Activated naive CD8-positive, alpha-beta T cell treated with anti-CD3 and anti-CD28 coated beads, Interleukin-2, amount 50 U/mL, for 24 hours (primary cell): ENCODE results near the gene ANO2.

Experiments
- ATAC-seq: fragments of 150-1000 bp; cut with Tn5 transposase; one replicate; pipeline ENCODE4 v1.10.0; 2021
- DNase-seq: peaks from one replicate; pipeline ENCODE4 v3.0.0; 2021
- H3K27ac Mint-ChIP-seq: one replicate; pipeline ENCODE4 v1.8.0; 2021; ENCODE audit warnings: mild to moderate bottlenecking, mixed read lengths
- H3K27me3 Mint-ChIP-seq: one replicate; pipeline ENCODE4 v1.8.0; 2021; ENCODE audit warnings: mixed read lengths
- H3K36me3 Mint-ChIP-seq: one replicate; pipeline ENCODE4 v1.8.0; 2021; ENCODE audit warnings: low read depth, mixed read lengths
- H3K4me1 Mint-ChIP-seq: one replicate; pipeline ENCODE4 v1.8.0; 2021; ENCODE audit warnings: mixed read lengths
- H3K4me3 Mint-ChIP-seq: one replicate; pipeline ENCODE4 v1.8.0; 2021; ENCODE audit warnings: mild to moderate bottlenecking, moderate library complexity, mixed read lengths
- H3K9me3 Mint-ChIP-seq: one replicate; pipeline ENCODE4 v1.8.0; 2021; ENCODE audit warnings: mixed read lengths

ANO2 gene

DNA sequence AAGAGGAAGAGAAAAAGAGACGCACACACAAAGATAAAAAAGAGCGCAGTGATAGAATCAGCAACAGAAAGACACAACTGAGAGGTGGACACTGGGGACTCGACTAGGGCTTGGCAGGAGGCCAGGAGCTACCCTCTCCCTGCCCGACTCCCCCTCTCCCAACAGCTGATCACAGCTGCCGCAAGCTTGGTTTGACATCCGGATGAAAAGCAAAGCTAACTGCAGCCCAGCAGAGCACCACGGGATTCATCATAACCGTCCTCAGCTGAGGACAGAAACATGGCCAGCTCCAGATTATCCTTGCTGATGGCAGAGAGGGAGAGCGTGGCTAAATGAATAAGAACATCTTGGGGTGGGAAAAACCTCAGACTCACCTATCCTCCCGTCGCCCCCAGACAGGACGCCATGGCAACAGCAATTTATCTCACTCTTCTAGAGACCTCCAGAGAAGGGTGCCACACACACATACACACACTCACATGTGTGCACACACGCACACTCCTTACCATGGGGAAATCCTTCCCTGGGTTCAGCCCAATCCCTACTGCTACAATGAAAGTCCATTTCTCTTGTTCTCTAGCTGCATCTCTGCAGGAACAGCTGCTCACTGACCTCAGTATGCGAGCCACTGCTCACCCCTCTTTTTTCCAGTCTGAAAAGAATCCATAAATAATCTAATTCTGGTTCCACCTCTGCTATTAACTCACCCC, 377.9 kb downstream of the ANO2 start:
- Mint-ChIP-seq H3K27me3 (peaks cover 7% of the 10 kb centered on the region), H3K4me1 (no peaks in the 10 kb centered on the region), H3K36me3 (no peaks in the 10 kb centered on the region), H3K9me3 (no peaks in the 10 kb centered on the region), H3K27ac (no peak overlapping the region), H3K4me3 (no peak overlapping the region)
- no peak for DNase-seq
- no peak for ATAC-seq

DNA sequence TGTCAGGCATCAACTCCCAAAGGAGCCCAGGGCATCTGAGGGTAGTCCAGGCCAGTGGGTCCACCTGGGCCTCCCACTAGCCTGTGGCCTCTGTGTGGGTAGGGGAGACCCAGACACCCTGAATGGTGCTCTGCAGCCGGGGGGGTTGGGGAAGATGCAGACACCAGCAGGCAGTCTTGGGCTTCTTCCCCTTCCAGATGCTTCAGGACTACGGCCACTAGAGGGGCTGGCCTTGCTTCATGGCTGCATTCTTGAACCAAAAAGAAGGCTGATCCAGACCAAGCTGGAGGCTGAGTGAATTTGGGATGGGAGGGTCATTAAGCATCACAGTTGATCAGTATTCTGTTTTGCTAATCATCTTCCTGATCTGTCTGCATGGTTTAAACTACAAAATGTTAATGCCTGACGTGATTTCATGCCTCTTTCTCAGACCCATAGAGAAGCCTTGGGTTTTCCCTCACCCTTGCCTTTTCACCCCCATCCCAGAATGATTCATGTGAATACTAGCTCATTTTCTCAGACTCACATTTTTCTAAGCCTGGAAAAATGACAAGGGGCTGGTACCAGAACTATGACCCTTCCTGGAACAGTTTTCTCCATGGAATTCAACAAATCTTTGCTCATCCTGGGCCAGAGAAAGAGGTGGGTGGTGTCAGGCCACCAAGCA, 379.0 kb downstream of the ANO2 start:
- no peaks in the 10 kb centered on the region for H3K9me3 Mint-ChIP-seq
- H3K27ac Mint-ChIP-seq = no peak overlapping the region
- peaks cover 7% of the 10 kb centered on the region for H3K27me3 Mint-ChIP-seq
- H3K4me3 Mint-ChIP-seq = no peak overlapping the region
- DNase-seq (no peak), ATAC-seq (no peak)
- H3K36me3 Mint-ChIP-seq = no peaks in the 10 kb centered on the region
- no peaks in the 10 kb centered on the region for H3K4me1 Mint-ChIP-seq

DNA sequence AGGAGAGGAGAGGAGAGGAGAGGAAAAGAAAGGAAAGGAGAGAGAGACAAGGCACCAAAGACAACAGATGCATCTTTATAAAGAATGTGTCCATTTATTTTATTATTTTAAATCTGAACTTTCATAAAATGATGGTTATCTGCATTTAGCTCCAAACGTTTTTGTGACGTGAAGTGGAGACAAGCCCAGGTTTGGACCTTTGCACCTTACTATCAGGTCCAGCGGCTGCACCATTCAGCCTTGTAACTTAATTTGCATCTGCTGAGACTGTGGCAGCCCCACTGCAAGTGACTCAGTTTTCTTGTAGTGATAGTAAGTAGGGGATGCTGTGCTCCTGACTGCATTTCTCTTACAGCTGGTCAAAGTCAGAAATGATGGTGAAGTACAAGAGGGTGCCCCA, 382.5 kb downstream of the ANO2 start:
- no peaks in the 10 kb centered on the region for H3K4me1 Mint-ChIP-seq

DNA sequence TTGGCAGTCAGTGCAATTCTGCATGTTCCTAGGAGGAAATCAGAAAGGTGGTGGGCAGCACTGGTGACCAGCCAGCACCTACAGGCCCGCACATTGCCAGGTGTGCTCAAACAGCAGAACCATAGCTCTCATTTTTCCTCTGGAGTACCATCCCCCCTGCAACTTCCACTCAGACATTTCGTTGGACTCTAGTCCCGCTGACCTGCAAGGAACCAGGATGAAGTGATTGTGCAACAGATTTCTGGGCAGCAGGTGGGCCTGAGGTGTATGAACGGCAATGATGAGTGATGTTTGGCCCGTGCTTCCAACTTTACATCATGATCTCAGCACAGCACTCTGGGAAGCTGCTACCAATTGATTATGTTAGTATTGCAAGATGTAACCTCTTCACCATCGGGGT, 383.2 kb downstream of the ANO2 start:
- DNase-seq (no peak), ATAC-seq (no peak)
- H3K27me3 Mint-ChIP-seq = peaks cover 15% of the 10 kb centered on the region
- H3K4me1 Mint-ChIP-seq = no peaks in the 10 kb centered on the region
- H3K4me3 Mint-ChIP-seq = no peak overlapping the region
- H3K27ac Mint-ChIP-seq = no peak overlapping the region
- no peaks in the 10 kb centered on the region for H3K36me3 Mint-ChIP-seq
- H3K9me3 Mint-ChIP-seq = no peaks in the 10 kb centered on the region

More for the DNA sequence above, 382.5 kb downstream of the ANO2 start:
- Mint-ChIP-seq H3K27me3 (peaks cover 17% of the 10 kb centered on the region), H3K27ac (no peak overlapping the region), H3K4me3 (no peak overlapping the region), H3K36me3 (no peaks in the 10 kb centered on the region), H3K9me3 (no peaks in the 10 kb centered on the region)
- ATAC-seq (no peak), DNase-seq (no peak)

DNA sequence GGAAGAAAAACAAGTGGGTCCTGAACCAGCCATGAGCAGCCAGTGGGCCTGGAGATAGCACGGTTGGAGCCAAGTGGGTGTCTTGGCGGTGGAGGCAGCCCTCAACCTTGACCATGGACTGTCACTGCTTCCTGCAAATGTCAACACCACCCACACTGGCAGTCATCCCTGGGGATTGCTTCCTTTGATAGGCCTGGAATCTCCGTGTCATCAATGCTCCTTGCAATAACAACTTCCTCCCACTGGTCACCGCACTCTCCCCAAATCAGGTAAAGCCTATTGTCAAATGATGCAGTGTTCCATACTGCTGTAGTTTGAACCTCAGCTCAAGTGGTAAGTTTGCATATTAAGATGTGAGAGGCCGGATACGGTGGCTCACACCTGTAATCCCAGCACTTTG, 384.0 kb downstream of the ANO2 start:
- Mint-ChIP-seq H3K36me3 (no peaks in the 10 kb centered on the region), H3K9me3 (no peaks in the 10 kb centered on the region), H3K27ac (no peak overlapping the region), H3K4me1 (no peaks in the 10 kb centered on the region), H3K27me3 (peaks cover 13% of the 10 kb centered on the region), H3K4me3 (no peak overlapping the region)
- DNase-seq = no peak
- no peak for ATAC-seq

DNA sequence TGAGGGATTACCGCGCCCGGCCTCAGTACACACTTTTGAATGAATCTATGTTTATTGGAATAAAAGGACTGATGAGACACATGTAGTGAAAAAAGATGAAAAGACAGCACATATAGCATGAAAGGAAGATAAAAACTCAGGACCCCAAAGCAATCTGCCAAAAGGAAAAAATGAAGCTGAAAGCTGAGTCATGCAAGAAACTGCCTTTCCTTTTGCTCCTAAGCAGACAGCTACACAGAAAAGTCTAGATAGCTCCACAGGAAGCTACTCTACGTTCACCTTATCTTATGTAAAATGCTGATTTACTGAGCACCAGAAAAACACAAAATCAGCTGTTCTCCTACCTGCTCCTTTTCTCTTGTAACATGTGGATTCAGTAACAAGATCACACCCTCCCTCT, 384.8 kb downstream of the ANO2 start:
- ATAC-seq = no peak
- H3K27ac Mint-ChIP-seq = no peak overlapping the region
- H3K27me3 Mint-ChIP-seq = peaks cover 13% of the 10 kb centered on the region
- no peaks in the 10 kb centered on the region for H3K9me3 Mint-ChIP-seq
- H3K4me1 Mint-ChIP-seq = no peaks in the 10 kb centered on the region
- no peaks in the 10 kb centered on the region for H3K36me3 Mint-ChIP-seq
- DNase-seq = no peak
- no peak overlapping the region for H3K4me3 Mint-ChIP-seq

DNA sequence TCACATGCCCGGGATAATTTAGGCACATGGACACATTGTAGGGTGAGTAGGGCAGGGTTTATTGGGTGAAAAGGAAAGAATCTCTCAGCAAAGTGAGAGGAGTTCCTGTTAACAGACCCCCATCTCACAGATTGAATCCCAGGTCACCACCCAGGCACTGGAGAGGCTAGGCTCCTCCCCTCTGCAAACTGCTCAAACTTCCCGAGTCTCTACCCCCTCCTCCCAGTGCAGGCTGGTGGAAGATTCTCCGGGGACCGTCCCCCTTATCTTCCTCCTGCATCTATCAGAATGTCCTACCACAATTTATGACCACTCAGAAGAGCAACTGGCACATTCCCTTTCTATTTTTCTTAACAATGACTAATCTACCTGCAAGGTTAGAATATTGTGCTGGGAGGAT, 387.2 kb downstream of the ANO2 start:
- no peaks in the 10 kb centered on the region for H3K36me3 Mint-ChIP-seq
- no peak overlapping the region for H3K27ac Mint-ChIP-seq
- ATAC-seq (no peak), DNase-seq (no peak)
- no peaks in the 10 kb centered on the region for H3K9me3 Mint-ChIP-seq
- no peak overlapping the region for H3K4me3 Mint-ChIP-seq
- no peaks in the 10 kb centered on the region for H3K4me1 Mint-ChIP-seq
- peaks cover 10% of the 10 kb centered on the region for H3K27me3 Mint-ChIP-seq

DNA sequence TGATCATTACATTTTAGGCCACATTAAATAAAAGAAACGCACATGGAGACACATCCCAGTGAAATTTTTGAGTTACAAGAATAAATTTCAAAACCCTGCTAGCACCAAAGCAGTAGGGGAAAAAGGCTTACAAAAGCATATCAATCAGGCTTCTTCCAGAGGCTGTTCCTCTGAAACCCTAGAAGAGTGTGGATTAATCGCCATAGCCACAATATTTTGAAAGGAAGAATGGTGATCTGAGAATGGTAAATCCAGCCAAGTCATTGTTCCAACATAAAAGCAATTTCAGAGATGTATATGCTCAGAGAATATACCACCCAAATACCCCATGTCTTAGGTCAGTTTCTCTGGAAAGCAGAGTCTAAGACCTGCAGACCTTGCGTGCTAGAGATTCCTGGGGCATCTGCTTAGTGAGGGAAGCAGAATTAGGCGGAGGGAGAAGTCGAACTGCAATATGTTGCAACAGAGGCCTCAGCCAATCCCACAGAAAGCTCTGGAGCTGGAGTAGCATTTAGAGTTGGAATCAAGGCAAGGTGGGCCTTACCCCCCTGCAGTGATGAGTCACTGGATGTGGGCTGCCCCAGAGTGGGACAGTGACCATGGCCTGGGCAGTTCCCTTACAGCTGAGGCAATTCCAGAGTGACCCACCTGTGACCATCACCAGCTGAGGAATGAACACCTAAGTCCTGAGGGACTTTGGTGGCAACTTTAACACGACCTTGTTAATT, 387.9 kb downstream of the ANO2 start:
- DNase-seq (no peak), ATAC-seq (no peak)
- H3K36me3 Mint-ChIP-seq = no peaks in the 10 kb centered on the region
- H3K27me3 Mint-ChIP-seq = peaks cover 10% of the 10 kb centered on the region
- no peaks in the 10 kb centered on the region for H3K4me1 Mint-ChIP-seq
- H3K27ac Mint-ChIP-seq = no peak overlapping the region
- H3K4me3 Mint-ChIP-seq = no peak overlapping the region
- H3K9me3 Mint-ChIP-seq = no peaks in the 10 kb centered on the region

DNA sequence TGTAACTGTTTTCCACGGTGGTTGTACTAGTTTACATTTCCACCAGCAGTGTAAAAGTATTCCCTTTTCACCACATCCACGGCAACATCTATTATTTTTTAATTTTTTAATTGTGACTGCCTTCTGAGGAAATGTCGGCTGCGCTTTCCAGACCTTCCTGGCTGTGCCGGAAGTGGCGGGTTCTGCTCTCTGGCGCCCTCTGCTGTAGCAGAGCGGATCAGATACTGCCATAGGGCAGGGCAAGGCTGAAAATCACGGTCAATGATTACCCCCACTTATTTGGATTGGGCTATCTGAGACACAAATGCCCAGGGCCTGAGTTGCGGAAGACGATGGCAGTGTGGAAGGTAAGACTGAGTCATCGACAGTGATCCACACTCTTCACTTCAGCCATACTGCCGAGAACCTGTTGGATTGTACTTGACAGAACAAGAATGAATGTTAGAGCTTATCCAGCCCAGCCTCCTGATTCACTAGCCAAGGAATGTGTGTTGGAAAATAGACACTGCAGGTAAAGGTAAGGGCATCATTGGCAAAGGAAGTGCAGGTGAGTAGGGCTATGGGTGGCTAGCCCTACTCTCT, 388.9 kb downstream of the ANO2 start:
- ATAC-seq (no peak), DNase-seq (peak; percentile 34)
- H3K27ac Mint-ChIP-seq = no peak overlapping the region
- no peaks in the 10 kb centered on the region for H3K36me3 Mint-ChIP-seq
- H3K4me3 Mint-ChIP-seq = no peak overlapping the region
- H3K27me3 Mint-ChIP-seq = peaks cover 10% of the 10 kb centered on the region
- no peaks in the 10 kb centered on the region for H3K4me1 Mint-ChIP-seq
- H3K9me3 Mint-ChIP-seq = no peaks in the 10 kb centered on the region

DNA sequence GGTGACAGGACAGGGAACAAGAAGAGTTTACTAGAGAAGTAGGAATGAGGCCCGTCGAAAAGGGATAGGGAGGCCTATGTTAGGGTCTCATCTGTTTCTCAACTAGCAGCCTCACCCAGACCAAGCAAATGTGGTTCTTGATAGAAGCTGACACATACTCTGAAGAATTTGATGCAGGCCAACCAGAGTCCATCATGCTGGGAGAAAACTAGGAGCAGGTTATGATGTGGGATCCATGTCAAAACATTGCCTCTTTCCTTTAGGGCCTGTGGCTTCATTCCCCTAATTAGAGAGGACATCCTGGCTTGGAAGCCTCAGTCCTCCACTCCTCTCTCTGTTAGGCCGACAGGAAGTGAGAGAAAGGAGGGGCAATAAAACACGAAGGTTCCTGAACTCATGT, 390.3 kb downstream of the ANO2 start:
- no peak overlapping the region for H3K4me3 Mint-ChIP-seq
- H3K27me3 Mint-ChIP-seq = peaks cover 13% of the 10 kb centered on the region
- DNase-seq (no peak), ATAC-seq (no peak)
- H3K36me3 Mint-ChIP-seq = no peaks in the 10 kb centered on the region
- H3K4me1 Mint-ChIP-seq = no peaks in the 10 kb centered on the region
- H3K9me3 Mint-ChIP-seq = no peaks in the 10 kb centered on the region
- H3K27ac Mint-ChIP-seq = no peak overlapping the region

DNA sequence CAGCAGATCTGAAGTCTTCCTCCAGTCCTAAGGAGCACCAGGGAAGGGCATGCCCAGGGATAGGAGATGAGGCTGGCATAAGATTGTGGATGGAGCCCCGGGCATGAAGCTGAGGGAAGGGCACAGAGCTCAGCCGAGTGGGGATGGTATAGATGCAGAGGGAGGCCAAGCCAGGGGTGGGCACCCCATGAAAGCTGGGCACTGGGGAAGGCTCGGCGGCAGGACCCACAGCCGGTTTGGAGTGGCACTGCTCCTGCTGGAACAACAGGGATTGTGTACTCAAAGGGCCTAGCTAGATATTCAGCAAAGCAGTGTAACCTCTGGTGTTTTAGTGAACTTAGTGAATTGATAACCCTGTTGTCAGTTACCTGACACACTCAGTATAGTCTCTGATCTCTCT, 396.0 kb downstream of the ANO2 start:
- H3K27me3 Mint-ChIP-seq = peaks cover 13% of the 10 kb centered on the region
- no peak overlapping the region for H3K4me3 Mint-ChIP-seq
- DNase-seq (no peak), ATAC-seq (no peak)
- no peaks in the 10 kb centered on the region for H3K36me3 Mint-ChIP-seq
- H3K27ac Mint-ChIP-seq = no peak overlapping the region
- no peaks in the 10 kb centered on the region for H3K4me1 Mint-ChIP-seq
- H3K9me3 Mint-ChIP-seq = peaks cover 10% of the 10 kb centered on the region

DNA sequence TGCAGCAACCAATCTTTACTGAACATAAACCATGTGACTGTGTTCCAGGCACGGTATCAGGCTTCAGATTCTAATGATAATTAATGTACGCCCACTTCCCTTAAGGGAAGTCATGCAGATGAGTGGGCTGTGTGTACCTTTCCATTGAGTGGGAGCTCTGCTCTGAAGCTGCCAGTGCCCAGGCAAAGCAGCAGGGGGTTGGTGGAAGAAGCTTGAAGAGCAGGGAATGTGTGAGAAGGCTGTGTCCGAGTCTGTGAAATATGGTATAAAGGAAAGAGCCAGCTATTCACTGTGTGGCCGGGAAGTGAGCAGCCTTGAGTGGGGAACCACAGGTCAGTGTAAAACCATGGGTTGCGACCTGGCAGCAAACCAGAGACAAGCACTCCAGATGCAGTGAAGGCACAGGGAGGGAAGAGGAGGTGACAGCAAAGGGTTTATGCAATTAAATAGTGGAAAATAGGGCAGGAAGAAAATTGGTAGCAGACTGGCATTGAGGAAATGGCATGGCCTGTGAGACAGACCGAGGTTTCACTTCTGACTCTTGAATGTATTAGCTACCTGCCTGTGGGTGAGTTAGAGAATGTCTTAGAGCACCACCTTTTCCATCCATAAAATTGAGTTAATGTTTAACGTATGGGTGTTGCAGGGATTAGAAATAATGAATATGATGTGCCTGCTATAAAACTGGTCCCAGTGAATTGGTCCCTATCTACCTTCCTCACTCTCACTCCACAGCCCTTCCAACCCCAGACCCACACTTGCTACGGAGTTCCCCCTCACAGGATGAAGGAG, 396.7 kb downstream of the ANO2 start:
- H3K27me3 Mint-ChIP-seq = peaks cover 13% of the 10 kb centered on the region
- H3K4me1 Mint-ChIP-seq = no peaks in the 10 kb centered on the region
- peaks cover 17% of the 10 kb centered on the region for H3K9me3 Mint-ChIP-seq
- no peak overlapping the region for H3K4me3 Mint-ChIP-seq
- DNase-seq (no peak), ATAC-seq (no peak)
- H3K27ac Mint-ChIP-seq = no peak overlapping the region
- H3K36me3 Mint-ChIP-seq = no peaks in the 10 kb centered on the region

DNA sequence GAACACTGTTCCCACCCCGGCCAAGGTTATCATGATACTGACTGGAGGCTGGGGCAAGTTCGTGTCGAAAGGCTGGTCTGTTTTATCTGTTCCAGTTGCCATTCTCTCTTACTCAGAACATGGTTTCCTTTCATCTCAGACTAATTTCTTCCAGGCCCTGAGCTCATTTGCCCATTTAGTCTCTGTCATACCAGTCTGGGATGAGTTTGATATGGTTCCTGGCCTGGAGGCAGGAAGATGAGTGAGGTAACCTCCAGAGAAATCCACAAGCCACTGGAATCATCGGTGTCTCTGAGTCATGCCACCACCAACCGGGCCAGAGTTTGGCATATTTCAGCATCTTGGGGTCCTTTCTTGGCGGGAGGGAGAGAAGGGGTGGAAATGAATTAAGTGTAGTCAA, 398.4 kb downstream of the ANO2 start:
- H3K4me3 Mint-ChIP-seq = no peak overlapping the region
- peaks cover 28% of the 10 kb centered on the region for H3K9me3 Mint-ChIP-seq
- DNase-seq (no peak), ATAC-seq (no peak)
- H3K27ac Mint-ChIP-seq = no peak overlapping the region
- peaks cover 21% of the 10 kb centered on the region for H3K27me3 Mint-ChIP-seq
- no peaks in the 10 kb centered on the region for H3K36me3 Mint-ChIP-seq
- no peaks in the 10 kb centered on the region for H3K4me1 Mint-ChIP-seq

DNA sequence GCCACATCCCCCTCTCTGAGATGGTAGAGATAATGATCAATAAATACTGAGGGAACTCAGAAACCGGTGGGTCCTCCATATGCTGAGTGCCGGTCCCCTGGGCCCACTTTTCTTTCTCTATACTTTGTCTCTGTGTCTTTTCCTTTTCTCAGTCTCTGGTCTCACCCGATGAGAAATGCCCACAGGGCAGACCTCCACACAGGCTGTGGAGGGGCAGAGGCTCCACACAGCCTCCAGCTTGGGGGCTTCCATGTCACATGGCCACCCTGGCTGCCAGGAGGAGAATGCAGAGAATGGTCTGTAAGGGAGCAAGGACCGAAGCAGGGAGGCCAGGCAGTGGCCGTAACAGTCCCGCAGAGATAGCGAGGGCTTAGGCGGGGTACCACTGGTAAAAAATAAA, 407.3 kb downstream of the ANO2 start:
- Mint-ChIP-seq H3K27ac (no peak overlapping the region), H3K27me3 (peaks cover 23% of the 10 kb centered on the region), H3K36me3 (no peaks in the 10 kb centered on the region), H3K4me1 (no peaks in the 10 kb centered on the region), H3K9me3 (peaks cover 13% of the 10 kb centered on the region), H3K4me3 (no peak overlapping the region)
- ATAC-seq (no peak), DNase-seq (no peak)
